HG03442 (cell line): ENCODE results near the gene PEMT.

ENCODE experiments used
- ATAC-seq: cut with Tn5 transposase; IDR thresholded peaks from one replicate; pipeline ENCODE4 v1.9.1; 2021; ENCODE audit warnings: mild to moderate bottlenecking, moderate library complexity; ENCODE audit not compliant: unreplicated experiment

The PEMT gene

DNA sequence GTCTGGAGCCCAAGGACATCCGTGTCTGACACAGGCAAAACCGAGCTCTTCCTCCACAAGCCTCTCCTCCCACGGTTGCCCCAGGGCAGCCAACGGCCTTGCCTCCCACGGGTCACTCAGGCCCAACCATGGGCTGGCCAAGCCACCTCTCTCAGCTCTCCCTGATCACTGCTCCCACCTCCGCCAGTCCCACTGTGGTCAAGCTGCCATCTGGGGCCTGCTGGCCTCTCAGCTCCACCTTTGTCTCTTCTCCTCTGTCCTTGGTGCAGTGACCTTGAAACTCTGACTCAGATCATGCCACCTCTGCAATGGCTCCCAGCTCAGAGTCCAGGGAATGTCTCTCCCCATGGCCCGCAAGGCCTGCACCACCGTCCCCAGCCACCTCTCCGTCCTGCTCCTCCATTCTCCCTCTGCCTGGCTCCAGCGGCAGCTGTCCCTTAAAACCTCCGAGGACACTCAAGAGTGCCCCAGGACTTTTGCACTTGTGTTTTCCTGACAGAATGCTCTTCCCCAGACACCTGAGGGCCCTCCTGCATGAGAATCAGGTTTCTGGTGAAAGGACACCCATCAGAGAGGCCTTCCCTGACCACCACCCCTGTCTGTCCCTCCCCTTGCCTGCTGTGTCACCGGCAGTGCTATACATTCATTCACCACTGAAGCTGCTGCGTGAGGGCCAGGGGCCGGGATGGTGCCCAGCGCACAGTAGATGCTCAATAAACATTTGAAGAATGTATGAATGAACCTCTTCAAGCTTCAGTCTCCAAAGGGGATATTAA lies 19.3 kb downstream of the PEMT start:
- ATAC-seq: no peak

DNA sequence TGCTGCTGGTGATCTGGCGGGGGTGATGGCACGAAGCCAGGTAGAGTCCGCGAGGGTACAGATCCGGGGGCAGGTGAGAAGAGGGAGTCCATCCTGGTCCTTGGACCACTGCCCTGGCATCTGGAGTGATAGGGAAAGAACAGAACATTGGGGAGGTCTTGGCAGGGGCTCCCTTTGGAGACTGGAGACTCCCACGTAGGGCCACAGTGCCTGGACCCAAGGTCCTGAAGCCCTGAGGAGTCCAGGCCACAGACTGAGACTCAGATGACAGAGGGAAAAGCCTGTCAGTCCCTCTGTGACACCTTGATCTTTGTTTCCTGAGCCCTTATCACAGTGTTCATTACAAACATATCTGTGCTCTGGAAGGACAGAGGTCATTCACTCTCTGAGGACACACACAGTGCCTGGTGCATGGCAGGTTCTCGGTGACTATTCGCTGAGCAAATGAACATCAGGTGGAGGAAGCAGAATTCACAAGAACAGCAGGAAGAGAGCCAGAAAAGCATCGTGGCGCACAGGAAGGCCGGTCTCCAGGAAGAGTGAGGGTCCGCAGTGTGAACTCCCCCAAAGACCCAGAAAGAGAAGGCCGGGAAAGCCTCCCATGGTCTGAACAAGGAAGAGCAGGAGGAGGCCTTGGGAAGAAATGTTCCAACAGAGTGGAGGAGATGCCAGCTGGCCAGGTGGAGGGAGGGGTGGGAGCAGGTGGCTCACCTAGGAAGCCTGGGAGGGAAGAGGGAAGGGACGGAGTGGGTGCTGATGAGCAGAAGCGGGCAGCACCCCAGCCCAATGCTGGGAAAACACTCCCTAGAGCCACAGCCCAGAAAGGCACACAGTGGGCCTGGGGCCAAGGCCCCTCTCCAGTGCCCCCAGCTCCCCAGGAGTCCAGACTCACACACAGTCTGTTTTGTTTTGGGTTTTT lies 20.5 kb downstream of the PEMT start:
- no peak for ATAC-seq

DNA sequence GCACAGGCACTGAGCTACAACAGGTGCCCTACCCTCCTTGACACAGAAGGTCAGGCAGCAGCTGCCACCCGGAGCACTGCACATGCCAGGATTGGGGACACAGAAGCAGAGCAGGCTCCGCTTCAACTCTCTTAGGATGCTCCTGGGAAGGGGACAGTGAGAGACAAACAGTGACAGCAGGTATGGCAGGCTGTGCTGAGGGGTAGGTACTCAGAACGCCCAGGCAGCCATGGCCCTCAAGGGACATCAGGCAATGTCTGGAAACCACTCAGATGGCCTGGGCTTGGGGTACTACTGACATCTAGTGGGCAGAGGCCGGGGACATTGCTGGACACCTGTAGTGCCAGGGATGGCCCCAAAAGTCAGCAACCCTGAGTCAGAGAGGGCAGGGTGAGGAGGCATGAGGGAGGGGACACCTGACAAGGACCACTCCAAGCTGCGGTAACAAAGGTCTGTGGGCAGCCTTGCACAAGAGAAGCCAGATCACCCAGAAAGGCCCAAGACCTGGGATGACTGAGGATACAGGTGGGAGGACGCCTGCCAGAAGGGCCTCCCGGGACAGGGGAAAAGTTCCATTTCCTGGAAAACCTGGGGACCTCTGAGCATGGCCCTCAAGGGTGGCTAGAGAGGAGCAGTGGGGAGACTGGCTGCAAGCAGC lies 21.2 kb downstream of the PEMT start:
- ATAC-seq: no peak

DNA sequence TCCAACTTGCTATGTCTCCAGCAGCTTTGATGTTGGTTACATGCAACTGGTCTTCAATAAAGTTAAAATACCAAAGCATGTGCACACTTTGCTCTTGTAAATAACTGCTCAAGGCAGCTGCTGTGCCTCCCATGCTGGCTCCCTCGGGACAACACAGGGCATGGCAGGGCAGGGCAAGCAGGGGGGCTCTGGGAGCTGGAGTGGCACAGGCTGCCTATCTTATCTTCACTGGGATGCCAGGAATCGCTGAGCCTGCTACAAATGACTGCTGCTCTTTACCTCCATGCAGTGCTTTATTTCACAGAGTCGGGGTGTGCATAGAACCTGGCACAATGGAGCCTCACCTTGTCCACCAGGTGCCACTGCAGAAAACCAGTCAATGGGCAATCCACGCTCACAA lies 21.8 kb downstream of the PEMT start:
- ATAC-seq: no peak

DNA sequence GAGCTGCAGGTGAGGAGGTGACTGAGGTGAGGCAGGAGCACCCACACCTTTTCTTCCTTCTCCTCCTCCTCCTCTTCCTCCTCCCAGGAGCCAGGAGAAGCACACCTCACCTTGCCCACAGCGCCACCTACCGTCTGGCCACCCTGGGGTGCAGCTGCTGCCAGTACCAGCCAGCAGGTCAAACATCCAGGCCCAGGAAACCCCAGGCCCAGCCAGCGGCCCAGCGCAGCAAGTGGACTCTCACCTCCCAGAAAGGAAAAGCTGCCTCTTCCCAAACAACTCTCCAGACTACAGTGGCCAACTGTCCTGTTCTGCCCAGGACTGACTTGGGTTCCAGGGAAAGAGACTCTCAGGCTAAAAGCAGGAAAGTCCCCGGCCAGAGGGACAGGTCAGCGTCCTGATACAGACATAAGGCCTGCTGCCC lies 22.7 kb downstream of the PEMT start:
- no peak for ATAC-seq

DNA sequence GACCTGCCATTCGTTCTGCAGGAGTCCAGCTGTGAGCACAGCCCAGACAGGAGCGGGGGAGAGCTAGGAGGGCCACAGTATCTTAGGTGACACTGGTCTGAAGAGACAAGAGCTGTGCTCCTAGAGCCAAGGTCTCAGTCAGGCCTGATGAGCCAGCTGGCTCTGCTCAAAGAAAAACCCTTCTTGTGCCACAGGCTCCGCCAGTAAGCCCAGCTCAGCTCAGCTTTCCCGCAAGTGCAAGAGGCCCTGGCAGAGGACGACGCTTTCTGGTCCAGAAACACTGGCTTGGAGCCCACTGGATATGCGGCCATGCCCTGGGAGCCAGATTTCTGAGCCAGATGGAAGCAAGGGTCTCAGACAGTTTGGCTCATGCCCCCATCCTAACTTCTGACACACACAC lies 23.9 kb downstream of the PEMT start:
- no peak for ATAC-seq

DNA sequence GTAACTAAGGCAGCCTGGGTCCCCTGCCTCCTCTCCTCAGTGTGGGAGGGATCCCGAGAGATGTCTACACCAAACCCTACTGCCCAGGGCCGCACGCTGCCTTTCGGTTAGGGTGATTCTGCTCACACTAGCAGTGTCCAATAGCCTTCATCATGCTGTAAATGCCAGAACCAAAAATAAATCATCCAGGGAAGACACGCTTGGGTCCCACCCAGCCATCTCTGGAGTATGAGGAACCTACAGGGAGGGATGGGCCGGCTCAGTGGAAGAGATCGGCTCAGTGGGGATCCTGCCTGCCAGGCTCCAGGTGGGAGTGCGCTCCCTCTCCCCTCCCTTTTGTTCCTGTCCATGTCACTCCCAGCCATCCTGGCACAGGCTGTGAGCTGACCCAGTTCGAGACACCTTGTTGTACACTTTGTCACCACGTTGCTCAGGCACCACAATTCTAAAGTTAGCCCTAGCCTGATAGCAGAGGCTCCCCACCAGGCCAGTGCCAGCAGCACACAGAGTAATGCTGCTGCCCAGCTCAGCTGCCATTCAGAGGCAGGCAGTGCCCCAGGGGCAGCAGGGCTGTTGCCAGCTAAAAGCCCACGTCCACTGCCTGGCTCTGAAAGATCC lies 24.5 kb downstream of the PEMT start:
- ATAC-seq: no peak

DNA sequence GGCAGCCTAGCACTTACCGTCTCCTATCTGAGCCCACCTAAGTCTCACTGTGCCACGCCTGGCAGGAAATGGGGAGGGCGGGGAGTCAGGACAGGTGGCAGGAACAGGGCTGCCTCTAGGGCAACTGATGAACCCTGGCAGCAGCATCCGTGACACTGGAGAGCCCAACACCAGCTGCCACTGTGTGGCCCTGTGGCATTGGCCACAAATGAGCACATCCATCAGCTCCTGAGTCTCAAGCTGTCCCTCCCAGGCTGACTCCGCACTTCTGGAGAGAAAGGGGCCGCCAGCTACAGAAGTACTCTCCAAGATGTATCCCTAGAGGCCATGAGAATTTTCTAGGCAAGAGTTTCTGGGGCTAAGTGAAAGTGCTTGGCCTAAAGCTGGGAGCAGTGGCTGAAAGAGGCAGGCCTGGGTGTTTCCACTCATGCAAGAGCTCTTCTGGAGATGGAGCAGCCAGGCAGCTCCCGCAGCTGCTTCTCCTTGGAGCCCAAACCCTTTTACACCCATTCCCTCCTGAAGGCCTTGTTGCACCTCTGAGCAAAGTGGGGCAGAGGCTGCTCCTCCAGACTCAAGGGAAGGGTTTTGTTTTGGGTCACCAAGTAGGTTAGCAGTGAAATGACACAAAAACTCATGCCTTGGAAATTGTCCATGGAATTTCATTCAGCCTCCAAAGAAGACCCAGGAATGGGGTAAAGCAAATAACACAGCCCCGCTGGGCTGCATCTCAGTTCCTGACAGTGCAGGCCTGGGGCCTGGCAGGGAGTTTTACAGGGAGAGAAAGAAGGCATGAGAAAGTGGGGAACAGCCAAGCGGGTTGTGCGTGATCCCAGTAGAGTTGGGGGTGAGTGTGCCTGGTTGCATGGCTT lies 25.8 kb downstream of the PEMT start:
- no peak for ATAC-seq

DNA sequence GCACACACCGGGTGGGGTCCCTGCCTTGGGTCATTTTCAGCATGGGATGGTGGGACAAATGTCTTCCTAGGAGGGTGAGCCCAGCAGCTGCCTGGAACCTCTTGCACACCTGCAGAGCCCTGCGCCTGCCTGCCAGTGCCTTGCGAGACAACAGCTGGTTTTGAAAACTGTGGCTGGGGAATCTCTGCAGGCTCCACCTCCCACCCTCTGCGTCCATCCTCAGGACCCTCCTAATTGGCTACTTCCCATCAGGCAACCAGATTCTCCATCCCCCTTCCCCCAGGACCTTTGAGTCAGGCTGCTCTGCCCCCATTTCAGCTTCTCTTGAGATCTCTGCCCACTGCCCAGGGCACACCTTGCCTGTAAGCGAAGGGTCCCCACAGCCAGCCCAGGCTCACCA lies 26.6 kb downstream of the PEMT start:
- ATAC-seq: no peak

DNA sequence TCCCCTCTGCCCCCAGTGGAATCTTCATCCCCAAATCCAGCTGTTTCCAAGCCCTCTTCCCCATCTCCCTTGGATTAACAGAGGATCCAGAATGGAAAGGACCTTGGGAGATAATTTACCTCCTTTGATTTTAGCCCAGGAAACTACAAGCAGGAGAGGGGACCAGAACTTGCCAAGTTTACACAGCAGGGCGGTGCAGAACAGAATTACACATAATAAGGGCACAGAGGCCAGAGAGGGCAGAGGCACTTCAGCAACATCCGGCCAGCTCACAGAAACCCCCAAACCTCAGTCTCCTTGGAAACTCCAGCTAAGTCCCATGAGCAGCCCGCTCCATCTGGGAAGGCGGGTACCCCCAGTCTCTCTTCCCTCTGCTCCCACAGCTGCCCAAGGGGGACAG lies 27.2 kb downstream of the PEMT start:
- no peak for ATAC-seq

DNA sequence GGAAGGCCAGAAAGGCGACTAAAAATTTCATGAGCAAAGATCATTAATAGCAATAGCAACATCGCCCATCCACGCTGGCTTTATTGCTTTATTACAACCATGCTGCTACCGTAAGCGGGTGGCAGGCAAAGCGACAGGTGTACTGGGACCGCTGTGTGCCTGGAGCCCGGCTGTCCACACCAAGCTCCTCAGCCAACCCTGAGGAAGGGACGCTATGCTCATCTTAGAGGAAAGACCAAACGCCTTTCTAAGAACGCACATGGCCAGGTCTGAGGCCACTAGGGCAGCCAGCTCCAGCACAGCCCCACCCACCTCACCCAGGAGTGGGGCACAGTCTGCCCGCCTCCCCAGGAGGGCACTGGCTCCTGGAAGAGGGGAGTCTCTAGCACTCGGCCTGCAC lies 28.0 kb downstream of the PEMT start:
- no peak for ATAC-seq

DNA sequence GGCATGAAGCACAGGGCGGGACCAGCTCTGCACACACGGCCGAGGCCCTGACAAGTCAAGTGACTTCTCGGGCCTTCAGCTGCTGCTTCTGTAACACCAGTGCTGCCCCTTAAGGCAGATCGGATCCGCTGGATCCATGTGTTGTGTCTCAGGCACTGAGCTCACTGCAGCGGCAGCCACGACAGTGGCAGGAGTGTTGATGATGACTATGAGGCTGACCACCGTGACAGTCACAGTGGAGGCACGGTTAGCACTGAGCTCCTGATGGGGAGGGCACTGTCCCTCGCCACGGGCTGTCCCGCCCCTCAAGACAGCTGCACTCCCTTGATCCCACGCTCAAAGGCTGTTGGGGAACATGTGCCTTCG lies 29.4 kb downstream of the PEMT start:
- ATAC-seq: no peak

DNA sequence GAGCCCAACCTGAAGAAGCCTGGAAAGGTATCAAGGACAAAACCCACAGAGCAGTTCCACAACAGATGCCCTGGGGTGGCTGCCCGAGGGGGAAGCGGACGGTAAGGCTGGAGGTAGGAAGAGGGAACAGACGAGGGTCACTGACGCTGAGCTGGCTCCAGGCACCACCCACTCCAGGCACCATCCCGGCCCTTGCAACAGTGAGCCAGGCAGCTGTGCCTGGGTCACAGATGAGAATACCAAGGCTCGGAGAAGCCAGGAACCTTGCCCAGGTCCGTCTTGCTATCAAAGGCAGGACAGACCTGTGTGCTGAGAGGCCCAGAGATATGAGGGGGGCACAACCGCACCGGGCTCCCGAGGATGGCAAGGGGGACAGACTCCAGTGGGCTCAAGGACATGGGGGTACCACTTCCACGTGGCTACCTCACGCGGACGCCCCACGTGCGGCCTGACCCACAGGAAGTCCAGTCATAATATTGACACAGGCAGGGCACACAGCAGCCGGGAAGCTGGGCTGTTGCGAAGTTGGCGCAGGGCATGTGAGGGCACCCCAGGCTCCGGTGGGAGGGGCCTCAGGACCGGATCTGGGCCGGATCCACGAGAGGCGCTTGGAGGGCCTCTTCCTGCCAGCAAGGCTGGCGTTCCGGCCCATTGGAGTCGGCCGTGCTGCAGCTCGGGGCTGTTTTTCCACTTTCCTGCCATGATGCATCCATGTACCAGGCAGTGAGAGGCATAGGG lies 29.9 kb downstream of the PEMT start:
- no peak for ATAC-seq

DNA sequence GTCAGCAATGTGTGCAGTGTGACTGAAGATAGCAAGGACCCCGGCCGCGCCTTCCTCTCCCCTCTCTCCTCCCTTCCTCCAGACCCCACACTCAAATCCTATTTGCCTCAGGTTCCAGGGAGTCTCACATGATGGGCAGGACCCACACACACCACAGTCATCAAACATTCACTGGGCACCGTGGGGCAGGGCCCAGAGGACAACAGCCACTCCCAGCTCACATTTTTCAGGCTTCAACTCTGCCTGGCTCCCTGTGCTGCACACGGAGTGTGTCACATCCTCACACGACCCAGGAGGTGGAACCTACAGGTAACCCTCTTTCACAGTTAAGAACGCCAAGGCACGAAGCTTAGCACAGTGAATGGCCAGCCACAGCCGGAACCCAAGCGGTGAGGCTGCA lies 30.5 kb downstream of the PEMT start:
- no peak for ATAC-seq

DNA sequence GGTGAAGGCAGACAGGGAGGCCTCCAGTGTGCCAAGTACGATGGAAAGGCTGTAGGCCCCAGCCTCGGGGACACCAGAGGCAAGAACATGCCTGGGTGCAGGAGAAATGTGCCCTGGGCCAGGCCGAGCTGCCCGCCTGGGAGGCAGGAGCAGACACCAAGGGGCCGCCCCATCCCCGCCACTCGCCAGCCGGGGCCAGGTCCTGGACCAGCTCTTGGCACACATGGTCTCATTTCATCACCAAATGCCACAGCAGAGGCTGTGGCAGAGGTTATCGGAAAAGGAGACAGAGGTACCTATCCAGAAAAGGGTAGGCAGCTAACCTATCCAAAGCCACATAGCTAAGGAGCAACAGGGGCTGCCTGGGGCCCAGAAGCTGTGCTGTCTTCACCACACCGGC lies 31.3 kb downstream of the PEMT start:
- no peak for ATAC-seq

DNA sequence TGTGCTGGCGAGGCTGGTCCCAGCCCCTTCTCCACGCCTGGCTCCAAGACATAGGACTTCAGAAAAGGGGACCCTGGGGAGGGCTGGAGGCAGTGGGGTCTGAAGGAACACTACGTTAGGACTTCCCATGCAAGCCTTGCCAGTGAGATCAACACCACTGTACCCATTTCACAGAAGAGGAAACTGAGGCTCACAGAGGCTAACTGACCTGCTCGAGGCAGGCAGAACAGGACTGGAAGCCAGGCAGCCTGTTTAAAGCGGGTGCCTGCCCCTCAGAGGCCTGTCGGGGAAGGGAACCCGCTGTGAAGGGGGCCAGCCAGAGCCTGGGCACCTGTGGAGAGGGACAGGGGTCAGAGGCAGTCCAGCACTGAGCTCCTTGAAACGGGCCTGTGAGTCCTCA lies 32.3 kb downstream of the PEMT start:
- ATAC-seq: no peak

DNA sequence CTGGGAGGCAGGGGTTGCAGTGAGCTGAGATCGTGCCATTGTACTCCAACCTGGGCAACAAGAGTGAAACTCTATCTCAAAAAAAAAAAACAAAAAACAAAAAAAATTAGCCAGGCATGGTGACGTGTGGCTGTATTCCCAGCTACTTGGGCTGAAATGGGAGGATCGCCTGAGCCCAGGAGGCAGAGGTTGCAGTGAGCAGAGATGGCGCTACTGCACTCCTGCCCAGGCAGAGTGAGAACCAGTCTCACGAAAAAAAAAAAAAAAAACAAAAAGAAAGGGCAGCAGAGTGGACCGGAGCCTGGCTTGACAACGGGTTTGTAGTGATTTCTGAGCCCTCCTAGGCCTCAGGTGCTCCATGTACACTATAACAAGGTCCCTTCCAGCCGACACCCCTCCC lies 33.1 kb downstream of the PEMT start:
- no peak for ATAC-seq

DNA sequence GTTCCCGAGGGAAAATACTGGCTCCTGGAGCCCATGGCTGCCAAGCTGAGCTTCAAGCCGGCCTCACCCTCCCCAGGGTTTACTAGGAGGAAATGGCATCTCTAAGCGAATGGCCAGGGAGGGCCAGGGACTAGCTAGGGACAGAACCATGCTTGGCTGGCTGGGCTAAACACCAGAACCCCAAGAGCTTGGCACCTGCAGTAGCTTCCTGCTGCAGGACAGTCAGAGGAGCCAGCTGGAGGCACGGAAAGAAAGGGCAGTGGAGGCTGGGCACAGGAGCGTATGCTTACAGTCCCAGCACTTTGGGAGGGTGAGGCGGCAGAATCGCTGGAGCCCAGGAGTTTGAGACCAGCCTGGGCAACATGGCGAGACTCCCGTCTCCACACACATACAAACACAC lies 33.7 kb downstream of the PEMT start:
- no peak for ATAC-seq

DNA sequence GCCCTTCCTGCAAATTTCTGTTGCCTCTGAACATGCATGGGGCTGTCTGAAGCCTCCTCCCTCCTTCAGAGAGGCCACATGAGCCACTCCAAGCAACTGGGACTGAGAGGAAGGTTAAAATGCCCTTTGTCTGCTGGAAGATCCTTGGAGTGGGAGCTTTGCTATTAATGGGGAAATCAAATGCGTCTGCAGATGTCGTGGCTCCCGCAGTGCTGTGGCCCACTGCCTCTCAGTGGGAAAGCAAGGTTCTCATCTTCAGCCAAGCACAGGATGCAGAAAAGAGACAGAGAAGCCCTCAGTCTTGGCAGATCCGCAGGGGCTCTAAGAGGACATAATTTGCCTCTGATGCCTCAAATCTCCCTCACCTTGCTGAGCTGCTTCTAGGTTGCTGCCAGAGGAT lies 34.8 kb downstream of the PEMT start:
- ATAC-seq: no peak

DNA sequence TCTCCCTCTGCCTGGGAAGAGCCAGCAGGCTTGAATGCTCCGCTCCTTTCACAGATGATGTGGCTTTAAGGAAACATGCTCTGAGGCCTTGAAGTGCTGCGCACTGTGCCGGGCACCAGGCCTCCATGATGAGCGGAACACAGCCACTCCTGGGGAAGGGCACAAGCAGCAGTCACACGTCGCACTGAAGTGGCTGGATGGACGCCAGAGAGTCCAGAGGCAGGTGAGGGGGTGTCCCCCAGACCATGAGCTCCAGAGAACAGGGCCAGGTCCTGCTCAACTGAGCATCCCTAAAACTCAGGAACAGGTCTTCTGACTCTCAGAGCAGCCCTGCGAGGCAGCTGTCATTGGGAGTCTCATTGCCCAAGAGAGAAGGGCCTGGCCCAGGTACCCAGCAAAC lies 35.6 kb downstream of the PEMT start:
- ATAC-seq: no peak
